ENCODE results near the gene AKT1. TPM values are rescaled to one million over a fixed set of nuclear protein-coding genes. Genes with fewer than 3 reads are reported as not detected.

AKT1 gene
- total RNA-seq, 3 donors from 2014 or later = 91.9 to 119 (median 116) TPM

DNA sequence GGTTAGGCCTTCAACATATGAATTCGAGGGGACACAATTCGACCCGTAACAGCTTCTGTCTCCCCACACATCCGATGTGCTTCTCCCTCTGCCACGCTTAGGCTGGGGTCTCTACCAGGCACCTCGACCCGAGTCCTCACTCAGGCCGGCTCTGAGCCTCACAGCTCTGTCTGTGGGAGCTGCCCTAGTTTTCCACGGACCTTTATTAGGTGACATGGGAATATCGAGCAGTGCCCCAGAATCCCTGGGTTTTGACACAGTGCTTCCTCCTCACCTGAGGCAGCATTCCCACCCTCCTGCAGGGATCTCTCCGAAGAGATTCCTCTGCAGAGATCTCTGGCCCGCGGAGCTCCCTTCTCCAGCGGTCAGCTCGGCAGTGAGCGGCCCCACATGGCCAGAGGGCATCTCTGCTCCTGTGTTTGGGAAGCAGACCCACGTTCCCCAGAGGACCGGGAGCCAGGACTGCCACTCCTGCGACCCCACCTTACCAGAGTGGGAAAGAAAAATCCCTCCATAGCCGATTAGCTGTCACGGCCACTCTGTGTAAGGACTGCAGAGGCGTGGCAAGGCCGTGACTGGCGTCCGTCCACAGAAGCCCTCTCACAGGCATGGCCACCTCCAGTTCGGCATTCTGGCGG is 26.5 kb upstream of the AKT1 start:
- Histone ChIP-seq H3K27ac (no peak overlapping the region), H3K4me1 (peaks cover 2 to 3% of the 10 kb centered on the region in 2 donors), H3K9me3 (no peaks in the 10 kb centered on the region), H3K27me3 (no peaks in the 10 kb centered on the region), H3K4me3 (no peak overlapping the region), H3K36me3 (no peaks in the 10 kb centered on the region)
- intact Hi-C loops (cut with DNase I; ENCODE audit: low total_unique reads) = no loop called here
- peak in 1 of 2 donors; percentile 43 for DNase-seq (ENCODE audit: low spot score in 2 of 2)
- TF ChIP-seq POLR2A (IDR thresholded peaks at IDR 0.05) (no peak), POLR2AphosphoS5 (IDR thresholded peaks at IDR 0.05) (no peak)
- TF ChIP-seq, protein P1, sequence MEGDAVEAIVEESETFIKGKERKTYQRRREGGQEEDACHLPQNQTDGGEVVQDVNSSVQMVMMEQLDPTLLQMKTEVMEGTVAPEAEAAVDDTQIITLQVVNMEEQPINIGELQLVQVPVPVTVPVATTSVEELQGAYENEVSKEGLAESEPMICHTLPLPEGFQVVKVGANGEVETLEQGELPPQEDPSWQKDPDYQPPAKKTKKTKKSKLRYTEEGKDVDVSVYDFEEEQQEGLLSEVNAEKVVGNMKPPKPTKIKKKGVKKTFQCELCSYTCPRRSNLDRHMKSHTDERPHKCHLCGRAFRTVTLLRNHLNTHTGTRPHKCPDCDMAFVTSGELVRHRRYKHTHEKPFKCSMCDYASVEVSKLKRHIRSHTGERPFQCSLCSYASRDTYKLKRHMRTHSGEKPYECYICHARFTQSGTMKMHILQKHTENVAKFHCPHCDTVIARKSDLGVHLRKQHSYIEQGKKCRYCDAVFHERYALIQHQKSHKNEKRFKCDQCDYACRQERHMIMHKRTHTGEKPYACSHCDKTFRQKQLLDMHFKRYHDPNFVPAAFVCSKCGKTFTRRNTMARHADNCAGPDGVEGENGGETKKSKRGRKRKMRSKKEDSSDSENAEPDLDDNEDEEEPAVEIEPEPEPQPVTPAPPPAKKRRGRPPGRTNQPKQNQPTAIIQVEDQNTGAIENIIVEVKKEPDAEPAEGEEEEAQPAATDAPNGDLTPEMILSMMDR (IDR thresholded peaks at IDR 0.05) = no peak

DNA sequence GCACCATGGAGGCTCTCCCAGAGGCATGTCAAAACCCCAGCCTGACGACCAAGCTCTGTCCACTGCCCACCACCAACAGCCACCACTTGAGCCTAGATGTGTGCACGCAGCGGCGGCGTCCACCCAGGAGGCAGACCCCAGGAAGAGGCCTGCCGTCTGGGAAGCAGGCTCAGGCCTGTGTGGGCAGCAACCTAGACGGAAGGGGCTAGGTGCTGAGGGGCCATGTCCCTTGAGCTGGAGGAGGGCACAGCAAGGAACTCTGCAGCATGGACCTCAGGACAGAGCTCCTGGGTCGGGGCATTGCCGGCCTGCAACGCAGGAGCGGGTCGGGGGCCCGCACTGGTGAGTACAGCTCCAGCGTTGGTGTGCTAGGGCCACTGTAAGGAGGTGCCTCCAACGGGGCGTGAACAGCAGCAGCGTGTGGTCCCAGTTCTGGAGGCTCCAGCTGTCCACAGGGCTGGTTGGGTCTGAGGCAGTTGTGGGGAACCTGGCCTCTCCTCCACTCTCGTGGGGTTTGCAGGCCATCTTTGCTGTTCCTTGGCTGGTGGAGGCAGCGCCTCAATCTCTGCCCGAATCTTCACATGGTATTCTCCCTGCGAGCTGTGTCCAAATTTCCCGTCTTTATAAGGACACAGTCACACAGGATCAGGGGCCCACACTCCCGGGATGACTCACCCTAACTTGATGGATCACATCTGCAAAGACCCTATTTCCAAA is 25.8 kb upstream of the AKT1 start:
- Histone ChIP-seq H3K36me3 (no peaks in the 10 kb centered on the region), H3K27ac (no peak overlapping the region), H3K27me3 (no peaks in the 10 kb centered on the region), H3K9me3 (no peaks in the 10 kb centered on the region), H3K4me3 (no peak overlapping the region), H3K4me1 (peaks cover 3 to 8% of the 10 kb centered on the region in 2 donors)
- no peak for TF ChIP-seq POLR2A (IDR thresholded peaks at IDR 0.05)
- intact Hi-C loops (cut with DNase I; ENCODE audit: low total_unique reads) = no loop called here
- peak in 1 of 2 donors; percentile 45 for DNase-seq (ENCODE audit: low spot score in 2 of 2)

DNA sequence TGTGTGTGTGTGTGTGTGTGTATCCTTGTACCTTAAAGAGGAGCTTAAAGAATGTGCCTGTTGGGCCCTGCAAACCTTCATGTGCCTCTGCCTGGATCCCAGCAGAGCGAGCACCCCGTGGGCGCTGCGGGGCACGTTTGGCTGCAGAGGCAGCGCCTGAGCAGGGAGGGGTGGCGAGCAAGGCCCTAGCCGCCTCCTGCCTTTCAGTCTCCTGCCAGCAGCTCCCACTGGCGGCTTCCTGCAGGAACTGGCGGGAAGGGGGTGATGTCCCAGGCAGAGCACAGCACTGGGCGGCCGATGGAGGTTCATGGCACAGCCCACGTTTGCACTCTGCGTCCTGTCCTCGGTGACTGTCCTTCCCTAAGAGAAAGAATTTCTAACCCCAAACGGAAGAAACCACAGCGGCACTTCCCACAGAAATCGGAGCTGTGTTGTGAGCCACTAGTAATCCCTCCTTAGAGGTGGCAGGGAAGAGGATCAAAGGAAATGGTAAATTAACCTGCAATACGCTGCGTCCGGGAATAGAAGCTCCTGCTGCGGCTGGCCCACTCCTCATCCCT is 25.2 kb upstream of the AKT1 start:
- H3K9me3 ChIP-seq = no peaks in the 10 kb centered on the region
- TF ChIP-seq POLR2AphosphoS5 (IDR thresholded peaks at IDR 0.05) (no peak), POLR2A (IDR thresholded peaks at IDR 0.05) (no peak)
- TF ChIP-seq, protein P1 (IDR thresholded peaks at IDR 0.05) = peak in 2 of 3 donors; percentile 52 to 66
- peak in 1 of 2 donors; percentile 76 for DNase-seq (ENCODE audit: low spot score in 2 of 2)
- no peak overlapping the region for H3K27ac ChIP-seq
- no peaks in the 10 kb centered on the region for H3K36me3 ChIP-seq
- intact Hi-C loops (cut with DNase I; ENCODE audit: low total_unique reads) = no loop called here
- H3K27me3 ChIP-seq = no peaks in the 10 kb centered on the region
- peaks cover 2 to 8% of the 10 kb centered on the region in 2 donors for H3K4me1 ChIP-seq
- H3K4me3 ChIP-seq = no peak overlapping the region

DNA sequence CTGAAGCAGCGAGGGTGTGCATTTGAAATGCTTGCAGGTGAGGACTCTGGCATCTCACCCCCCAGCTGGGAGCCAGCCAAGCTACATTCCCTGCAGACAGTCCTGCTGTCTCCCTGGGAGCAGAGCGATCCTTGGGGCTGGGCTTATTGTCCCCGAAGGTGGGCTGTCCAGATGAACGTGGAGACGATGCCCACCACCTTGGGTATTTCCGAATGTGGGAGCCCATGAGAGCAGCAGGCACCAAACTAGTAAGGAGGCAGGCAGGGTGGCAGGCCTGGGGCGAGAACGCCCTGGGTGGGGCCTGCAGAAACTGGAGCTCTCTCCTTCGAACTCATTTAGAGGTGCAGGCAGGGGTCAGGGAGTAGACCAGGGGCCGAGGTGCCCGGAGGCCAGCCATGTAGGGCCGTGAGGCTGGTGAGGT is 23.8 kb upstream of the AKT1 start:
- Histone ChIP-seq H3K36me3 (no peaks in the 10 kb centered on the region), H3K27me3 (no peaks in the 10 kb centered on the region), H3K4me3 (no peak overlapping the region), H3K4me1 (peaks cover 0 to 8% of the 10 kb centered on the region in 2 donors), H3K27ac (no peak overlapping the region), H3K9me3 (no peaks in the 10 kb centered on the region)
- TF ChIP-seq, protein P1 (IDR thresholded peaks at IDR 0.05) = no peak
- TF ChIP-seq POLR2AphosphoS5 (IDR thresholded peaks at IDR 0.05) (no peak), POLR2A (IDR thresholded peaks at IDR 0.05) (no peak)
- intact Hi-C loops (cut with DNase I; ENCODE audit: low total_unique reads) = no loop called here
- peak; percentile 15 to 46 for DNase-seq (ENCODE audit: low spot score in 2 of 2)

DNA sequence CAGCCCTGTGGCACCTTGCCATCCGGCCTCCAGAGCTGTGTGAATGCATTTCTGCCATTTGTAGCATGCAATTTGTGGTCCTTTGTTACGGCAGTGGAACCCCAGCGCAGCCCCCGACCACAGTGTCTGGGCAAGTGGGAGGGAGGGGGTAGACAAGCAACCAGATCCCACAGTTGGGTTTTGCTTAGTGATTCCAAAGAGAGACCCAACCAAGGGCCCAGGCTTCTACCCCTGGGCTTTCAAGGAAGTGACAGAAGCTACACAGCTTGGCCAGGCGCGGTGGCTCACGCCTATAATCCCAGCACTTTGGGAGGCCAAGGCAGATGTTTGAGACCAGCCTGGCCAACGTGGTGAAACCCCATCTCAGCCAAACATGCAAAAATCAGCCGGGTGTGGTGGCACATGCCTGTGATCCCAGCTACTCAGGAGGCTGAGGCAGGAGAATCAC is 23.2 kb upstream of the AKT1 start:
- Histone ChIP-seq H3K4me3 (no peak overlapping the region), H3K27ac (no peak overlapping the region), H3K27me3 (no peaks in the 10 kb centered on the region), H3K4me1 (peaks cover 0 to 8% of the 10 kb centered on the region in 2 donors), H3K9me3 (no peaks in the 10 kb centered on the region), H3K36me3 (no peaks in the 10 kb centered on the region)
- peak; percentile 16 to 44 for DNase-seq (ENCODE audit: low spot score in 2 of 2)
- TF ChIP-seq POLR2A (IDR thresholded peaks at IDR 0.05) = no peak
- TF ChIP-seq POLR2AphosphoS5 (IDR thresholded peaks at IDR 0.05) = no peak
- TF ChIP-seq, protein P1 (IDR thresholded peaks at IDR 0.05) = no peak
- intact Hi-C loops (cut with DNase I; ENCODE audit: low total_unique reads) = no loop called here
